ENCODE measurements around the gene C3orf33.

Gene C3orf33

DNA sequence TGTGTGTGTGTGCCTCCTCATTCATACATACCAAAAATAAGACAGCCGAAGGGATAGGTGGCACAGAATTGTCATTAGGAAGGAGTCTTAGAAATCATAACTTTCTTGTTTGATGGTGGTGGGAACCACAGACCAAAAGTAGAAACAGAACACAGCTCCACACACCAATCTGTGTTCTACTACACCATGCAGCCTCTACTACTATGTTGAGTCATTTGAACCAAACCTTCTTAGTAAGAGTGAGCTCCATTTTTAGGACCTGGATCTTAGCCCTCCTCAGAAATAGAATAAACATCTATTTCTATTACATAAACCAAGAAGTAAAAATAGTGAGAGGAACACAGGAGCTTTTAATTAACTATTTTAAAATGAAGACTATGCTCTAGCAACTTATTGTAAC lies 33.3 kb downstream of the C3orf33 start:
- Histone ChIP-seq H3K27ac (no peak overlapping the region), H3K36me3 (replicated peaks) (no peaks in the 10 kb centered on the region), H3K4me3 (ENCODE audit: low read depth, low read length) (no peak overlapping the region), H3K27me3 (replicated peaks) (no peaks in the 10 kb centered on the region)
- TF ChIP-seq, protein P1, sequence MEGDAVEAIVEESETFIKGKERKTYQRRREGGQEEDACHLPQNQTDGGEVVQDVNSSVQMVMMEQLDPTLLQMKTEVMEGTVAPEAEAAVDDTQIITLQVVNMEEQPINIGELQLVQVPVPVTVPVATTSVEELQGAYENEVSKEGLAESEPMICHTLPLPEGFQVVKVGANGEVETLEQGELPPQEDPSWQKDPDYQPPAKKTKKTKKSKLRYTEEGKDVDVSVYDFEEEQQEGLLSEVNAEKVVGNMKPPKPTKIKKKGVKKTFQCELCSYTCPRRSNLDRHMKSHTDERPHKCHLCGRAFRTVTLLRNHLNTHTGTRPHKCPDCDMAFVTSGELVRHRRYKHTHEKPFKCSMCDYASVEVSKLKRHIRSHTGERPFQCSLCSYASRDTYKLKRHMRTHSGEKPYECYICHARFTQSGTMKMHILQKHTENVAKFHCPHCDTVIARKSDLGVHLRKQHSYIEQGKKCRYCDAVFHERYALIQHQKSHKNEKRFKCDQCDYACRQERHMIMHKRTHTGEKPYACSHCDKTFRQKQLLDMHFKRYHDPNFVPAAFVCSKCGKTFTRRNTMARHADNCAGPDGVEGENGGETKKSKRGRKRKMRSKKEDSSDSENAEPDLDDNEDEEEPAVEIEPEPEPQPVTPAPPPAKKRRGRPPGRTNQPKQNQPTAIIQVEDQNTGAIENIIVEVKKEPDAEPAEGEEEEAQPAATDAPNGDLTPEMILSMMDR (IDR thresholded peaks at IDR 0.05; ENCODE audit: low read depth, low read length, missing control alignments), result no peak
- no peak for DNase-seq
- in situ Hi-C loops (cut with HindIII; ENCODE audit: low pct_ligation_motif_present, low sequenced_read_pairs), result no loop called here

DNA sequence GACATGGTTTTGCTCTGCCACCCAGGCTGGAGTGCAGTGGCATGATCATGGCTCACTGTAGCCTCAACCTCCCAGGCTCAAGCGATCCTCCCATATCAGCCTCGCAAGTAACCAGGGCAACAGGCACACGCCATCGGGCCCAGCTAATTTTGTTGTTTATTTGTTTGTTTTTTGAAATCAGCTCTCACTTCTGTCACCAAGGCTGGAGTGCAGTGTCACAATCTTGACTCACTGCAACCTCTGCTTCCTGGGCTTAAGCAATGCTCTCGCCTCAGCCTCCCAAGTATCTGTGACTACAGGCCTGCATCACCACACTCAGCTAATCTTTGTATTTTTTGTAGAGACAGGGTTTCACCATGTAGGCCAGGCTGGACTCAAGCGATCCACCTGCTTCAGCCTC lies 35.0 kb downstream of the C3orf33 start:
- TF ChIP-seq, protein P1 (IDR thresholded peaks at IDR 0.05; ENCODE audit: low read depth, low read length, missing control alignments), result no peak
- DNase-seq, result no peak
- Histone ChIP-seq H3K27ac (no peak overlapping the region), H3K4me3 (ENCODE audit: low read depth, low read length) (no peak overlapping the region), H3K27me3 (replicated peaks) (no peaks in the 10 kb centered on the region), H3K36me3 (replicated peaks) (no peaks in the 10 kb centered on the region)
- in situ Hi-C loops (cut with HindIII; ENCODE audit: low pct_ligation_motif_present, low sequenced_read_pairs), result no loop called here

DNA sequence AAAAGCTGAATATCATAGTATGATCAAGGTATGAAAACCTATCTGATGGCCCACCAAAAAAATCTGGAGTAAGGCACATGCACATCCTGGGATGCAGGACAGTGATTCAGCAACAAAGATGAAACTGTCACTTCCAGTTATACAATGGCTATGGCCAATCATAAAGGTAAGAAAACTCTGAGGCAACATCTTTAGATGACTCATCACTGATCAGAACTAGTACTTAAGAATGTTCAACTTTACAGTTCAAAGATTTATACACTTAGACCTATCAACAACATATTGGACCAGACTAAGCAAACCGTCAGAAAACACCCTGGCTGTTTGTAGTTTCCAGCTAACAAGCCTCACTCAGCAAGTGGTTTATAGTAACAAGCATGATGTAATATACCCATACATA lies 39.9 kb downstream of the C3orf33 start:
- TF ChIP-seq, protein P1 (IDR thresholded peaks at IDR 0.05; ENCODE audit: low read depth, low read length, missing control alignments), result no peak
- no peaks in the 10 kb centered on the region for H3K36me3 ChIP-seq (replicated peaks)
- in situ Hi-C loops (cut with HindIII; ENCODE audit: low pct_ligation_motif_present, low sequenced_read_pairs), result no loop called here
- no peak for DNase-seq
- no peaks in the 10 kb centered on the region for H3K27me3 ChIP-seq (replicated peaks)
- H3K4me3 ChIP-seq (ENCODE audit: low read depth, low read length), result no peak overlapping the region
- H3K27ac ChIP-seq, result no peak overlapping the region

DNA sequence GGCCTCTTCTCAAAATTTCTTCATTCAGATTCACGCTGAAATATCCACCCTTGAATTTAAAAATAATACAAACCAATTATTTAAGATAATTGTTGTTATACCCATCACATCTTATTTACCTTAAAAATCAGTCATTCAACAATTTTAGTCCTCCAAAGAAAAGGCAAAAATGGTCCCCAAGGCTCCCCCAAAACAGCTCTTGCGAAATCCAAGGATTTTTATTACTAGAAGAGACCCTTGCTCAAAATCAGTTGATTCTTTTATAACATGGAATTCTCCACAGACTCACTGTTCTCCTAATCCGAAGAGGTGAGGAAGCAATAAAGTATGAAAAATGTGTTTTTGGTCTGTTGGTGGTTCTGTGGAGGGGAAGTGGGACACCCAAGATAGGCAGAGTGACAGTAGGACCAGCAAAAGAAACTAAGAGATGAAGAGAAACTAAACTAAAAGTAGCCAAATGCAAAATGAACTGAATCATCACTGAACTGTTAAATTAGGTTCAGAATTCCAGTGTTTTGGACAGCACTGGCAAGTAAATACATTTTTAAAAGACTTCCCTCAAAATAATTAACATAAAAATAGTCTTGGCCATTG lies 42.1 kb downstream of the C3orf33 start:
- TF ChIP-seq, protein P1 (IDR thresholded peaks at IDR 0.05; ENCODE audit: low read depth, low read length, missing control alignments), result no peak
- no peak for DNase-seq
- Histone ChIP-seq H3K27ac (no peak overlapping the region), H3K36me3 (replicated peaks) (no peaks in the 10 kb centered on the region), H3K27me3 (replicated peaks) (no peaks in the 10 kb centered on the region), H3K4me3 (ENCODE audit: low read depth, low read length) (no peak overlapping the region)
- in situ Hi-C loops (cut with HindIII; ENCODE audit: low pct_ligation_motif_present, low sequenced_read_pairs), result no loop called here

DNA sequence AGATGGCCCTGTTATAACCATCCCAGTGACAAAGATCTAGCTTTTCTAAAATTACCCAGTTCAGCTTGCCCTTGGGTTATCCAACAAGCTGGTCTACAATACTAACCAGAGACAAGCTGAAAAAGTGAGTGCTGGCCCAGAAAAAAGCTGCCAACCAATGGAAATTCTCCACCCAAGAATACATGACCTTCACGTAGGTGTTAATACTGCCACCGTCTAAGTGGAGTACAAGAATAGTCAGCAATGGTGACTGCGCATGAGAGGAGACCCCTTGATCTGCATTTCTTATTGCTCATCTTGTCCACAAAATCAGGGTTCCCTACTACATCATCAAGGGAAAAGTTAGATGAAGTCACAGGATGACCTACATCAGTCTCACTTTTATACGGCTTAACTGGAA lies 45.4 kb downstream of the C3orf33 start:
- TF ChIP-seq, protein P1 (IDR thresholded peaks at IDR 0.05; ENCODE audit: low read depth, low read length, missing control alignments), result no peak
- H3K36me3 ChIP-seq (replicated peaks), result no peaks in the 10 kb centered on the region
- in situ Hi-C loops (cut with HindIII; ENCODE audit: low pct_ligation_motif_present, low sequenced_read_pairs), result no loop called here

DNA sequence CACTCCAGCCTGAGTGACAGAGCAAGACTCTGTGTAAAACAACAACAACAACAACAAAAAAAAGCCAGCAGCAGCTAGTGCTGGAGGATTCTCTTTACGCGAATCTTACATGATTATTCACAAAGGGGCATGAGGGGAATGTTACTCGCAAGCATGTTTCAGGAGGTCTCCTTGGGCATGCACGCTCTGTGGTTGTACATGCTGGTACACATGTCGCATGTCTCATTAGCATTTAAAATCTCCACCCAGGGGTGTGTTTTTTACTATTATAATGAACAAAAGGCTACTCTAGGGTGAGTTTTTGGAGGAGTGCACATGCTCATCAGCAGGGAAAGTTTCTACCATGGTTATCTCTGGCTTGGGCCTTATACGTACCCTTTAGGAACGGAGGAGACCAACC lies 48.5 kb downstream of the C3orf33 start:
- TF ChIP-seq, protein P1 (IDR thresholded peaks at IDR 0.05; ENCODE audit: low read depth, low read length, missing control alignments), result no peak
- Histone ChIP-seq H3K27ac (no peak overlapping the region), H3K36me3 (replicated peaks) (no peaks in the 10 kb centered on the region), H3K27me3 (replicated peaks) (no peaks in the 10 kb centered on the region), H3K4me3 (ENCODE audit: low read depth, low read length) (no peak overlapping the region)
- in situ Hi-C loops (cut with HindIII; ENCODE audit: low pct_ligation_motif_present, low sequenced_read_pairs), result no loop called here
- DNase-seq, result no peak

More for the DNA sequence above, 45.4 kb downstream of the C3orf33 start:
- Histone ChIP-seq H3K4me3 (ENCODE audit: low read depth, low read length) (no peak overlapping the region), H3K27ac (no peak overlapping the region), H3K27me3 (replicated peaks) (no peaks in the 10 kb centered on the region)
- no peak for DNase-seq
